AG09319 (cell line): ENCODE measurements around the gene ABCG4.
"Not testable (repeated sequence)": the region's sequence is repeated elsewhere in the genome, so short reads cannot be mapped to it uniquely, and the experiment has no call there.

ENCODE experiments used
- DNase-seq: peaks from one replicate; pipeline ENCODE4 v3.0.0-alpha.2; 2010; ENCODE audit warnings: low read depth; ENCODE audit errors: extremely low read depth
- TF ChIP-seq, protein P1 (sequence below): IDR thresholded peaks from 2 replicates; pipeline ENCODE4 v1.5.1; 2011; ENCODE audit warnings: low read depth, mild to moderate bottlenecking, inconsistent platforms, low read length, moderate library complexity

The ABCG4 gene

GRCh38 chr11:119193626-119194025 is 44.8 kb downstream of the ABCG4 start:
- no peak for DNase-seq
- TF ChIP-seq, protein P1, sequence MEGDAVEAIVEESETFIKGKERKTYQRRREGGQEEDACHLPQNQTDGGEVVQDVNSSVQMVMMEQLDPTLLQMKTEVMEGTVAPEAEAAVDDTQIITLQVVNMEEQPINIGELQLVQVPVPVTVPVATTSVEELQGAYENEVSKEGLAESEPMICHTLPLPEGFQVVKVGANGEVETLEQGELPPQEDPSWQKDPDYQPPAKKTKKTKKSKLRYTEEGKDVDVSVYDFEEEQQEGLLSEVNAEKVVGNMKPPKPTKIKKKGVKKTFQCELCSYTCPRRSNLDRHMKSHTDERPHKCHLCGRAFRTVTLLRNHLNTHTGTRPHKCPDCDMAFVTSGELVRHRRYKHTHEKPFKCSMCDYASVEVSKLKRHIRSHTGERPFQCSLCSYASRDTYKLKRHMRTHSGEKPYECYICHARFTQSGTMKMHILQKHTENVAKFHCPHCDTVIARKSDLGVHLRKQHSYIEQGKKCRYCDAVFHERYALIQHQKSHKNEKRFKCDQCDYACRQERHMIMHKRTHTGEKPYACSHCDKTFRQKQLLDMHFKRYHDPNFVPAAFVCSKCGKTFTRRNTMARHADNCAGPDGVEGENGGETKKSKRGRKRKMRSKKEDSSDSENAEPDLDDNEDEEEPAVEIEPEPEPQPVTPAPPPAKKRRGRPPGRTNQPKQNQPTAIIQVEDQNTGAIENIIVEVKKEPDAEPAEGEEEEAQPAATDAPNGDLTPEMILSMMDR, result no peak

DNA sequence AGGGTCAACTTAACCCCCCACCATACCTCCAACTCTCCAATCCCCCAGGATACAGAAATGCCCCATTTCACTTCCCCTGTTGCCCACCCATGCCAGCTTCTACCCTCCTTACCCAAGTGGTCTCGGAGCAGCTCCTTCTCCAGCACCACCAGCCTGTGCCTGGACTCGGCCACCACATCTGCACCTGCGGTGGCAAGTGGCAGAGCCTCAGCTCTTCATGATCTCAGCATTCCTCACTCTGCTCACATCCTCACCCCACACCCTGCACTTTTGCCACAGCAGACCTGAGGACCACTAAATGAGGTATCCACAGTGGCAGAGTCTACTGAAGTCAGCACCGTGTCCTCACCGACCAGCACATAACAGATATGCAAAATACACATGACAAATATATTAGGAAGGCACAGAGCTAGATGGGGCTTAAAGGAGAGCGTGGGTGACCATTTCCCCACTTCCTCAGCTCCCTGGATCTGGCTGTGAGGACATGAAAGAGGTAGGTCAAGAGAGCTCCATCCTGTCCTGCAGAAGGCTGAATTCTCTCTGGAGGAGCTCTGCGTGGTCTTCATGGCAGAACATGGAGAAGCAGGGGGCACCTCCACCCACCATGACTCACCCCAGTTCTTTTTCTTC is 46.1 kb downstream of the ABCG4 start:
- TF ChIP-seq, protein P1, result no peak
- no peak for DNase-seq

DNA sequence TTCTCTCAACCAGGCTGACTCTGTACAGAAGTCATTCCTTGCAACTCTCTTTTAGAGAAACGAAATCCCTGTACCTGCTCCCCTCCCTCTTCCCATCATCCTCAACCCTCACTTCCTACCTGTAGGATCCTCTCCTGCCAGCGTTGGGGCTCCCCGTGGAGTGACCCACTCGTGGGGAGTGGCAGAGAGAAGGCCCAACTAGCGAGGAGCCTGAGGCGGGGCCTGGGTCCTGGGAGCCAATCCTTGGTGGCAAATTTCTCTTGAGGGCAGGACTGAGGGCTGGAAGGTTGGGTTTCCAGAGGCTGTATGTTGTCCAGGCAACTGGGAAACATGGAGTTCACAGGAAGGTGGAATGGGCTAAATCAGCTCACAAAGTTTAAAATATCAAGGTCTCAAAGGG is 46.8 kb downstream of the ABCG4 start:
- TF ChIP-seq, protein P1, result no peak
- DNase-seq, result no peak

- peak; percentile 60 for DNase-seq
- TF ChIP-seq, protein P1, result peak; percentile 77
These were observed 48.1 kb downstream of the ABCG4 start for GRCh38 chr11:119196833-119197483.

GRCh38 chr11:119198925-119199324 is 50.1 kb downstream of the ABCG4 start:
- no peak for DNase-seq
- TF ChIP-seq, protein P1, result no peak

DNA sequence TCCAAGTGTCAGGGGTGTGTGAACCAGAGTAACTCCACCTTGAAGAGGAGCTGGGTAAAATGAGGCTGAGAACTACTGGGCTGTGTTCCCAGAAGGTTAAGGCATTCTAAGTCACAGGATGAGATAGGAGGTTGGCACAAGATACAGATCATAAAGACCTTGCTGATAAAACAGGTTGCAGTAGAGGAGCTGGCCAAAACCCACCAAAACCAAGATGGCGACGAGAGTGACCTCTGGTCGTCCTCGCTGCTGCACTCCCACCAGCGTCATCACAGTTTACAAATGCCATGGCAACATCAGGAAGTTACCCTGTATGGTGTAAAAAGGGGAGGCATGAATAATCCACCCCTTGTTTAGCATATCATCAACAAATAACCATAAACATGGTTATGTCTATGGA is 52.4 kb downstream of the ABCG4 start:
- not testable (repeated sequence) for DNase-seq

GRCh38 chr11:119202554-119202953 is 53.7 kb downstream of the ABCG4 start:
- TF ChIP-seq, protein P1, result no peak
- DNase-seq, result no peak

DNA sequence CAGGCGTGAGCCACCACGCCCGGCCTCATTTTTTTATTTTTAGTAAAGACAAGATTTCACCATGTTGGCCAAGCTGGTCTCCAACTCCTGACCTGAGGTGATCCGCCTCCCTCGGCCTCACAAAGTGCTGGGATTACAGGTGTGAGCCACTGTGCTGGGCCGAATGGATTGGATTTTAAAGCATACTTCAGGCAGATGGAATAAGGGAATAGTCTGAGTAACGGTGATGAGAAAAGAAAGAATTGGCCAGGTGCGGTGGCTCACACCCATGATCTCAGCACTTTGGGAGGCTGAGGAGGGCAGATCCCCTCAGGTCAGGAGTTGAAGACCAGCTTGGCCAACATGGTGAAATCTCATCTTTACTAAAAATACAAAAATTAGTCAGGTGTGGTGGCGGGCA is 55.2 kb downstream of the ABCG4 start:
- TF ChIP-seq, protein P1, result no peak
- no peak for DNase-seq
